HepG2 (cell line): ENCODE measurements around the gene WASHC4. TPM values are rescaled to one million over a fixed set of nuclear protein-coding genes. Genes with fewer than 3 reads are reported as not detected.

Experiments used
- AGO2 ChIP-seq: fragments of 200-400 bp; formaldehyde crosslinking; optimal IDR thresholded peaks from 2 replicates; pipeline ENCODE3; 2017; ENCODE audit warnings: mild to moderate bottlenecking, low read depth, low read length, moderate library complexity
- E2F1 ChIP-seq: sonication (generic); formaldehyde crosslinking; IDR thresholded peaks from 2 replicates; pipeline ENCODE4 v1.5.0; 2020; ENCODE audit warnings: missing genetic modification reagents
- EP300 ChIP-seq, 3 experiments: sonication (generic) in 1 of 3; formaldehyde crosslinking in 1 of 3; IDR thresholded peaks; 2 replicates each; pipeline versions ENCODE4 v1.5.1 to v1.6.1; 2011 to 2020; ENCODE audit warnings: low read depth in 2 of 3, low read length in 2 of 3, borderline replicate concordance in 1 of 3, improper control_type of control experiment in 1 of 3, mild to moderate bottlenecking in 1 of 3, missing genetic modification reagents in 1 of 3, moderate library complexity in 1 of 3
- GPBP1L1 ChIP-seq: sonication (generic); formaldehyde crosslinking; IDR thresholded peaks from 2 replicates; pipeline ENCODE4 v1.5.0; 2020; ENCODE audit warnings: mild to moderate bottlenecking, missing genetic modification reagents
- JUND ChIP-seq: sonication (generic); formaldehyde crosslinking; IDR thresholded peaks from 2 replicates; pipeline ENCODE4 v1.8.0; 2022; ENCODE audit warnings: mild to moderate bottlenecking, missing genetic modification reagents
- KMT2B ChIP-seq: IDR thresholded peaks from 2 replicates; pipeline ENCODE4 v1.6.1; 2016; ENCODE audit warnings: missing genetic modification reagents, missing compliant biosample characterization
- SPEN ChIP-seq: sonication (generic); formaldehyde crosslinking; IDR thresholded peaks from 2 replicates; pipeline ENCODE4 v1.5.1; 2020; ENCODE audit warnings: low read depth, mild to moderate bottlenecking, missing genetic modification reagents
- STAT6 ChIP-seq: sonication (generic); formaldehyde crosslinking; IDR thresholded peaks from 2 replicates; pipeline ENCODE4 v1.4.0; 2020; ENCODE audit warnings: missing genetic modification reagents, mild to moderate bottlenecking, borderline replicate concordance
- ZBTB2 ChIP-seq: sonication (generic); formaldehyde crosslinking; IDR thresholded peaks from 2 replicates; pipeline ENCODE4 v1.8.0; 2022; ENCODE audit warnings: low read depth, missing genetic modification reagents
- ZNF225 ChIP-seq: sonication (generic); formaldehyde crosslinking; IDR thresholded peaks from 2 replicates; pipeline ENCODE4 v1.4.0; 2020; ENCODE audit warnings: mild to moderate bottlenecking, missing genetic modification reagents
- ZNF235 ChIP-seq: sonication (generic); formaldehyde crosslinking; IDR thresholded peaks from 2 replicates; pipeline ENCODE4 v1.8.1; 2023; ENCODE audit warnings: mild to moderate bottlenecking, missing genetic modification reagents, borderline replicate concordance
- ZNF317 ChIP-seq: sonication (generic); formaldehyde crosslinking; IDR thresholded peaks from 2 replicates; pipeline ENCODE4 v1.5.0; 2020; ENCODE audit warnings: mild to moderate bottlenecking, missing genetic modification reagents
- ZNF891 ChIP-seq: sonication (generic); formaldehyde crosslinking; IDR thresholded peaks from 2 replicates; pipeline ENCODE4 v1.5.0; 2020; ENCODE audit warnings: mild to moderate bottlenecking, missing genetic modification reagents
- ZXDC ChIP-seq: sonication (generic); formaldehyde crosslinking; IDR thresholded peaks from 2 replicates; pipeline ENCODE4 v1.5.0; 2020; ENCODE audit warnings: mild to moderate bottlenecking, missing genetic modification reagents
- polyA plus RNA-seq, 8 experiments: library from polyadenylated mRNA; depleted of rRNA in 3 of 8; stranded (reverse) in 7 of 8; unstranded in 1 of 8; fragments of >200 nt; fragmentation: Illumina TruSeq in 4 of 8; extraction: Trizol in 4 of 8; gene quantifications; 2 replicates each; pipeline versions ENCODE4 v1.2.1 to v1.2.3, GENCODE V29; 2011 to 2016; ENCODE audit warnings: low read depth in 4 of 8, missing spikeins in 1 of 8, mixed read lengths in 1 of 8; ENCODE audit not compliant: insufficient read depth in 1 of 8
- total RNA-seq, 5 experiments: library from RNA; depleted of rRNA; stranded (reverse); fragments of >200 nt; fragmentation: Illumina TruSeq; extraction: Trizol; gene quantifications; 2 replicates each; pipeline ENCODE4 v1.2.3, GENCODE V29; 2016; ENCODE audit warnings: low read depth in 1 of 5

WASHC4 gene
- total and polyA plus RNA-seq, 2 of the 13 experiments (the other 11 are each of a cell fraction or from before 2014, with no cell fraction given), result 21.0 to 36.3 TPM

GRCh38 chr12:105107494-105108371 is at the start of gene WASHC4 (continued):
- TF ChIP-seq EP300 (IDR thresholded peaks at IDR 0.05; ENCODE audit: low read depth in 2 of 2, low read length in 2 of 2), result peak in 1 of 2 experiments; percentile 29; a peak in 2 of 4 replicates
- no peak for TF ChIP-seq EP300 (CRISPR knock-in tag; IDR thresholded peaks at IDR 0.05; ENCODE audit: borderline replicate concordance)
- TF ChIP-seq ZNF891, result peak; percentile 93; the same call in 1 of the 2 replicates
- TF ChIP-seq ZXDC (CRISPR knock-in tag), result peak; percentile 94; the same call in 1 of the 2 replicates
- no peak for TF ChIP-seq GPBP1L1 (CRISPR knock-in tag)
- peak; percentile 83 for TF ChIP-seq ZBTB2
- TF ChIP-seq KMT2B, result peak; percentile 92
- no peak; the same call in 1 of the 2 replicates for TF ChIP-seq ZNF317
- peak; percentile 89 for TF ChIP-seq AGO2
- TF ChIP-seq SPEN, result peak; percentile 89; the same call in 1 of the 2 replicates
- TF ChIP-seq ZNF235 (CRISPR knock-in tag), result peak; percentile 87; the same call in 1 of the 2 replicates
- TF ChIP-seq E2F1, result no peak
- peak; percentile 83 for TF ChIP-seq ZNF225 (CRISPR knock-in tag)
- no peak for TF ChIP-seq STAT6 (CRISPR knock-in tag)
- TF ChIP-seq JUND (CRISPR knock-in tag), result 0 out of 2 replicates have a peak, but pooled peaks have one; percentile 53
